ENCODE measurements around the gene NALCN. TPM values are rescaled to one million over a fixed set of nuclear protein-coding genes. Genes with fewer than 3 reads are reported as not detected.

Gene NALCN
- total RNA-seq = 10 to 100 TPM; 61.2 to 70.7 TPM
- 10 to 100 TPM; 20.8 to 24.9 TPM for polyA plus RNA-seq (ENCODE audit: insufficient read length in 2 of 2)
- long read RNA-seq, donor 1, partial matches to known transcripts = 7 of 8 reads
- long read RNA-seq, donor 1, other reads (novel, unspliced or antisense) = 0 of 8 reads
- long read RNA-seq, donor 2 = 0 reads
- long read RNA-seq, donor 3 = 0 reads
- long read RNA-seq, donor 4 = 0 reads

DNA sequence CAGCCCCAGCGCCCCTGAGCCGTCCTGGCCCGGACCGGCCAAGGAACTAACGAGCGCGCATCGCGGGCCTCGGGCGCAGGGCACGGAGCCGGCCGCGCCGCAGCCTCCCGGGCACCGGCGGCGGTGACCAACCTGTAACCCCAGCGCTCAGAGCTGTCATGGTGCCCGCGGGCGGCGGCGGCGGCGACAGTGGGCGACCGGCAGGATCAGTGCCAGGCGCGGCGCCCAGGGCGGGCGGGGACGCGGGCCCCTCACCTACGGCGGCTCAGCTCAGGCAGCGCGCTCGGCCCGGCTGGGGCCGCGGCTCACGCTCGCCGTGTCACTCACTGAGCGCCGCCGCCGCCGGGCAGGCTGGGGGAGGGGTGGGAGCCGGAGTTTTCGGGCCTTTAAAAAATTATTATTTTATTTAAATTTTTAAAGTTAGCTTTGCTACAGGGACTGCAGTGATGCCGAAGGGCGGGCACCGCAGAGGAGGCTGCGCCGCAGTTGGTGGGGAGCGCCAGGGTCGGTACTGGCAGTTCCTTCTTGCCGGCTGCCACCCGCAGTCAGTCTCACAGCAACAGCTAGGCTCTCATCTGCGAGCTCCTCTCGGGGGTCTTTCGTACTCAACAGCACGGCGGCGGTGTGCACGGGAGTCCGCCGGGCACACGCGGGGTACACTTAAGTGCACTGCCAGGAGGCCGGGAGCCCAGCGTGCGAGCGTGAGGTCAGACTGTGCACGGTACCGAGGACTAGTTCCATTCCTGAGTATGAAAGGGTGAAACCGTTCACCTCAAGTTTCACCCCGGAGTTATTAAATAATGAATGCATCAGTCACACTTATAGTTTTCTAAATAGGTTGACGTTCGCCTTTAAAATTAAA lies at the start of gene NALCN:
NALCN (minus strand) TSS at position 328 of the 862 bp plus-strand sequence. CDS start 17,382 bp downstream, outside the sequence.
- Histone ChIP-seq H3K36me3 (ENCODE audit: control insufficient read depth, insufficient read depth, low read length) (no peaks in the 10 kb centered on the region), H3K9me3 (ENCODE audit: control insufficient read depth, insufficient read depth, low read length) (no peaks in the 10 kb centered on the region), H3K4me1 (ENCODE audit: control insufficient read depth, insufficient read depth, low read length) (peaks cover 11% of the 10 kb centered on the region), H3K4me3 (ENCODE audit: low read depth, low read length) (peak within 1 kb of the TSS; percentile 59), H3K27ac (ENCODE audit: low read depth, low read length) (peak within 1 kb of the TSS; percentile 47), H3K27me3 (ENCODE audit: control insufficient read depth, insufficient read depth, low read length) (peaks cover 3% of the 10 kb centered on the region)
- DNase-seq (ENCODE audit: low read depth in 4 of 6, low spot score in 6 of 6) = peak in 5 of 6 donors; percentile 31 to 89 (median 46)
- WGBS (ENCODE audit: insufficient coverage) = under 1% methylated on average over 76 of the region's 85 CpGs

DNA sequence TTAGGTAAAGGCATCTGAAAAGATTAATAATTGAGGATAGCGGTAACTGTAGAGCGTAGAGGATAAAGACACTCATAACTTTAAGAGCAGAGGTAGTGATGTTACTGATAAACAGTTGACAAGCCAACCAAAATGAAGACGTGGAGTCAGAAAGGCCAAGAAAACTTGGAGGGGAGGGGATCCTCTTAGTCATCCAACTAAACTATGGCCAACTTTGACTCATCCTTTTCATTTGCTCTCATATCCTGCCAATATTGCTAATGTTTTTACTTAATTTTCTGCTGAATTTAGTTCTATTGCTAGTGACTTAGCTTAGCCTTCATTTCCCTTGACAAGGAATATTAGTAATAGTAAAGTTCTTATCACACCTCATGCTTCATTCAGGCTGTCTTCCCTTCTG lies 49.6 kb upstream of the NALCN start:
- Histone ChIP-seq H3K36me3 (ENCODE audit: control insufficient read depth, insufficient read depth, low read length) (no peaks in the 10 kb centered on the region), H3K4me1 (ENCODE audit: control insufficient read depth, insufficient read depth, low read length) (no peaks in the 10 kb centered on the region), H3K9me3 (ENCODE audit: control insufficient read depth, insufficient read depth, low read length) (no peaks in the 10 kb centered on the region), H3K4me3 (ENCODE audit: low read depth, low read length) (no peak overlapping the region), H3K27me3 (ENCODE audit: control insufficient read depth, insufficient read depth, low read length) (no peaks in the 10 kb centered on the region), H3K27ac (ENCODE audit: low read depth, low read length) (no peak overlapping the region)
- WGBS (ENCODE audit: insufficient coverage) = 100% methylated on average over 2 of the region's 3 CpGs
- DNase-seq (ENCODE audit: low read depth in 4 of 6, low spot score in 6 of 6) = no peak

DNA sequence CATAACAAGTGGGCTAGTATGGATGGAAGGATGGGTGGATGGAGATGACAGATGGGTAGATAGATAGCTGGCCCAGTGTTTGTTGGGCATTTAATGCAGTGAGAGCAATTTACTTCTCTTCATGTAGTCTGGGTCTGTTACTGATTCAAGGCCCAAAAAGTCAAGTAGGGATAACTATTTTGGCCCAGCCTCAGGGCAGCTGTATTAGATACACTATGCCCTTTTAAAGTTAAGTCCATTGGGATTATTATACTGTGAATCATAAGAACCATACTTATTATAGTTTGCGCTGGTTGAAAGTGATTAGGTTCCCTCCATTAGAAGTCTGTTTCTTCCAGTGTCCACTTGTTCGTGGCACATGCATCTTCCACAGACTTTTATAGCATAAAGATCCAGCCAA lies 40.9 kb upstream of the NALCN start:
- Histone ChIP-seq H3K4me1 (ENCODE audit: control insufficient read depth, insufficient read depth, low read length) (peaks cover 8% of the 10 kb centered on the region), H3K4me3 (ENCODE audit: low read depth, low read length) (no peak overlapping the region), H3K27me3 (ENCODE audit: control insufficient read depth, insufficient read depth, low read length) (no peaks in the 10 kb centered on the region), H3K36me3 (ENCODE audit: control insufficient read depth, insufficient read depth, low read length) (no peaks in the 10 kb centered on the region), H3K27ac (ENCODE audit: low read depth, low read length) (no peak overlapping the region), H3K9me3 (ENCODE audit: control insufficient read depth, insufficient read depth, low read length) (no peaks in the 10 kb centered on the region)
- no peak for DNase-seq (ENCODE audit: low read depth in 4 of 6, low spot score in 6 of 6)
- WGBS (ENCODE audit: insufficient coverage) = no CpG with 5 or more reads among the region's 2 CpGs

- Histone ChIP-seq H3K4me3 (ENCODE audit: low read depth, low read length) (no peak overlapping the region), H3K4me1 (ENCODE audit: control insufficient read depth, insufficient read depth, low read length) (peaks cover 8% of the 10 kb centered on the region), H3K9me3 (ENCODE audit: control insufficient read depth, insufficient read depth, low read length) (no peaks in the 10 kb centered on the region), H3K27ac (ENCODE audit: low read depth, low read length) (no peak overlapping the region), H3K27me3 (ENCODE audit: control insufficient read depth, insufficient read depth, low read length) (no peaks in the 10 kb centered on the region), H3K36me3 (ENCODE audit: control insufficient read depth, insufficient read depth, low read length) (no peaks in the 10 kb centered on the region)
- DNase-seq (ENCODE audit: low read depth in 4 of 6, low spot score in 6 of 6) = no peak
- WGBS (ENCODE audit: insufficient coverage) = no CpG with 5 or more reads among the region's 3 CpGs
Measured at GRCh38 chr13:101455863-101456262, 39.6 kb upstream of the NALCN start.

DNA sequence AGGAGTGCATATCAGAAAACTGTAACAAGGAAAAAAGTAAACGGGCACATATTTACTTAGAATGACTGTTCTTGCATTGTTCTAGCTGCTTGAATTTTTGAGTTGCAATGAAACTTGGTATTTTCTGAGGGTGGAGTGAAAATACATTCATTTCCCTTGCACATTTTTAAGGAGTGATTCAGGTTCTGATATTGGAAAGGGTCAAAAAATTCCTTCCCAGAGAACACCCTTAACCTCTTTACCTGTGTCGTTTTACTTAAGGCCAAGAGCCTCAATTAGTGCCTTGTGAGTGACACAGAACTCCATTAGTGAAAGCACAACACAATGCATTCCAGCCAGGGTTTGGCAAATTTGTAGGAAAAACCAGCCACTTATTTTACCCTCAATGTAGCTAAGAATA lies 38.5 kb upstream of the NALCN start:
- no peak for DNase-seq (ENCODE audit: low read depth in 4 of 6, low spot score in 6 of 6)
- Histone ChIP-seq H3K9me3 (ENCODE audit: control insufficient read depth, insufficient read depth, low read length) (no peaks in the 10 kb centered on the region), H3K27ac (ENCODE audit: low read depth, low read length) (no peak overlapping the region), H3K36me3 (ENCODE audit: control insufficient read depth, insufficient read depth, low read length) (no peaks in the 10 kb centered on the region), H3K27me3 (ENCODE audit: control insufficient read depth, insufficient read depth, low read length) (no peaks in the 10 kb centered on the region), H3K4me3 (ENCODE audit: low read depth, low read length) (no peak overlapping the region), H3K4me1 (ENCODE audit: control insufficient read depth, insufficient read depth, low read length) (peaks cover 8% of the 10 kb centered on the region)
- 80% methylated on average over 1 of the region's 2 CpGs for WGBS (ENCODE audit: insufficient coverage)

GRCh38 chr13:101453784-101454201 lies 37.5 kb upstream of the NALCN start:
- peaks cover 8% of the 10 kb centered on the region for H3K4me1 ChIP-seq (ENCODE audit: control insufficient read depth, insufficient read depth, low read length)
- H3K9me3 ChIP-seq (ENCODE audit: control insufficient read depth, insufficient read depth, low read length) = no peaks in the 10 kb centered on the region
- H3K27ac ChIP-seq (ENCODE audit: low read depth, low read length) = no peak overlapping the region
- no peak for DNase-seq (ENCODE audit: low read depth in 4 of 6, low spot score in 6 of 6)
- H3K4me3 ChIP-seq (ENCODE audit: low read depth, low read length) = peak overlapping the region; percentile 40
- H3K27me3 ChIP-seq (ENCODE audit: control insufficient read depth, insufficient read depth, low read length) = no peaks in the 10 kb centered on the region
- WGBS (ENCODE audit: insufficient coverage) = 4% methylated on average over 36 of the region's 41 CpGs
- no peaks in the 10 kb centered on the region for H3K36me3 ChIP-seq (ENCODE audit: control insufficient read depth, insufficient read depth, low read length)

DNA sequence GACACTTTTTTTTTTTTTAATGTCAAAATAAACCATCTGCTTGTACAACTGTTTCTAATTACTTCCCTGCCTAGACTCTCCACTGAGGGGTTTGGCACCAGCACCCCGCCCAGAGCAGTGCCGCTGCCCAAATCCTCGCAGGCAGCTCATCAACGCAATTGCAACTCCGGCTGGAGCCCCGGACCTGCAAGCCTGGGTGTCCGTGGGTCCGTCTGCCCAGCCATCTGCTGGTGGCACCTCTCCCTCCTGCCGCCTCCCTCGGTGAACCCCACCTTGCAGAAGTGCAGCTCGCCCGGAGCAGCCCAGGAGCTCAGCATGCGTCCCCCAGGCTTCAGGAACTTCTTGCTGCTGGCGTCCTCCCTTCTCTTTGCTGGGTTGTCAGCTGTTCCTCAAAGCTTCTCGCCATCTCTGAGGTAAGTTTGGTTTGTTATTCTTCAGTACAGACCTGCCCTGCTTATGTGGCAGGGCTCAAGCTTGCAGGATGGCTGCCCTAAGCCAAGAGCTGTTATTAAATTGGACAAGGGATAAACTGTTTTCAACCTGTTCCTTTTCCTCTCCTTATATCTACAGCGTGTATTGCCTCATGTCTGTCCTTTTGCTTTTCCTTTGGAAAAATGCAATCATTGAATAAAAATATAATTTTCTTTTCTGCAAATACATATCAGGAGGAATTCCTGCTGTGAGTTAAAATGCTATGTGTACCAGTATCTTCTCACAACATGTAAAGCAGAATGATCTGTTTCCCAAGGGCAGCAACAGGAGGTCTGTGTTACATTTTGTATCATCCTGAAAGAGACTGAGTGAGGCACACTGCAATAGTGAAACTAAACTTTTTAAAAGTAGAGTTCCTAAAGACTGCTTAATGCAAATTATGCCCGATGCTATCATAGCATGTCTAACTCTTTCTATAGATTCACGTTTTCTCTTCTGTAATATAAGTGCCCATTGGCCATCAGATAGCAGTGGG lies 36.5 kb upstream of the NALCN start, which contains the start of gene ITGBL1:
ITGBL1 (plus strand) TSS at position 157 of the 967 bp plus-strand sequence; CDS start at position 316, 159 bp downstream.
- Histone ChIP-seq H3K4me1 (ENCODE audit: control insufficient read depth, insufficient read depth, low read length) (peaks cover 8% of the 10 kb centered on the region), H3K9me3 (ENCODE audit: control insufficient read depth, insufficient read depth, low read length) (no peaks in the 10 kb centered on the region), H3K27ac (ENCODE audit: low read depth, low read length) (peak within 1 kb of the TSS; percentile 10), H3K4me3 (ENCODE audit: low read depth, low read length) (peak within 1 kb of the TSS; percentile 40), H3K27me3 (ENCODE audit: control insufficient read depth, insufficient read depth, low read length) (no peaks in the 10 kb centered on the region), H3K36me3 (ENCODE audit: control insufficient read depth, insufficient read depth, low read length) (no peaks in the 10 kb centered on the region)
- WGBS (ENCODE audit: insufficient coverage) = 61% methylated on average over 14 of the region's 18 CpGs
- DNase-seq (ENCODE audit: low read depth in 4 of 6, low spot score in 6 of 6) = peak in 3 of 6 donors; percentile 7 to 33 (median 15)

DNA sequence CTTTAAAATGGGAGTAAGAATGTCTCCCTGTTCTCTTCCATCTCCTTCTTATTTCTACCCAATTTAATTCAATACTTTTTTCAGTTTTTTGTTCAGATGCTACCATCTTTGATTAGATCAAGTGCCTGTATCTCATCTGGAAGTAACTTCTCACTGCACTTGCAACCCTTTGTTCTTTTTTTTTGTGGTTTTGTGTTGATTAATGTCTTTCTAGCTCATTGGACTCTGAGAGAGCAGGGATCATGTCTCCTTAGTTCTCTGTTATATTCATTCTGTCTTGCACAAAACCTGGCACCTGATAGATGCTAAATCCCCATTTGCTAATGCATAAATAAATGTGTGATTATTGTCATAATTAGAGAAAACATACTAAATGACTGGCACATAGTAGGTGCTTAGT lies 35.3 kb upstream of the NALCN start:
- Histone ChIP-seq H3K9me3 (ENCODE audit: control insufficient read depth, insufficient read depth, low read length) (no peaks in the 10 kb centered on the region), H3K4me1 (ENCODE audit: control insufficient read depth, insufficient read depth, low read length) (peaks cover 8% of the 10 kb centered on the region), H3K27ac (ENCODE audit: low read depth, low read length) (no peak overlapping the region), H3K4me3 (ENCODE audit: low read depth, low read length) (no peak overlapping the region), H3K36me3 (ENCODE audit: control insufficient read depth, insufficient read depth, low read length) (no peaks in the 10 kb centered on the region), H3K27me3 (ENCODE audit: control insufficient read depth, insufficient read depth, low read length) (no peaks in the 10 kb centered on the region)
- DNase-seq (ENCODE audit: low read depth in 4 of 6, low spot score in 6 of 6) = no peak

GRCh38 chr13:101450749-101451130 lies 34.4 kb upstream of the NALCN start:
- no peaks in the 10 kb centered on the region for H3K27me3 ChIP-seq (ENCODE audit: control insufficient read depth, insufficient read depth, low read length)
- 94% methylated on average over 2 of the region's 2 CpGs for WGBS (ENCODE audit: insufficient coverage)
- no peak for DNase-seq (ENCODE audit: low read depth in 4 of 6, low spot score in 6 of 6)
- H3K4me3 ChIP-seq (ENCODE audit: low read depth, low read length) = no peak overlapping the region
- peaks cover 8% of the 10 kb centered on the region for H3K4me1 ChIP-seq (ENCODE audit: control insufficient read depth, insufficient read depth, low read length)
- H3K9me3 ChIP-seq (ENCODE audit: control insufficient read depth, insufficient read depth, low read length) = no peaks in the 10 kb centered on the region
- H3K27ac ChIP-seq (ENCODE audit: low read depth, low read length) = no peak overlapping the region
- no peaks in the 10 kb centered on the region for H3K36me3 ChIP-seq (ENCODE audit: control insufficient read depth, insufficient read depth, low read length)

Measured in spinal cord (tissue), 10 donors.